H54 (cell line): ENCODE results near the gene RPRML.

Experiments
- DNase-seq: peaks from one replicate; pipeline ENCODE4 v3.0.0; 2011; ENCODE audit warnings: low spot score, mixed read lengths; ENCODE audit not compliant: insufficient read length
- FAIRE-seq: peaks from 3 replicates; lab custom pipeline; 2011; peaks lifted over from hg19 to GRCh38; lab: Jason Lieb, UNC
- POLR2A ChIP-seq: IDR thresholded peaks from 2 replicates; pipeline ENCODE4 v1.6.1; 2011; ENCODE audit warnings: low read depth, mild to moderate bottlenecking, low read length

Gene RPRML

DNA sequence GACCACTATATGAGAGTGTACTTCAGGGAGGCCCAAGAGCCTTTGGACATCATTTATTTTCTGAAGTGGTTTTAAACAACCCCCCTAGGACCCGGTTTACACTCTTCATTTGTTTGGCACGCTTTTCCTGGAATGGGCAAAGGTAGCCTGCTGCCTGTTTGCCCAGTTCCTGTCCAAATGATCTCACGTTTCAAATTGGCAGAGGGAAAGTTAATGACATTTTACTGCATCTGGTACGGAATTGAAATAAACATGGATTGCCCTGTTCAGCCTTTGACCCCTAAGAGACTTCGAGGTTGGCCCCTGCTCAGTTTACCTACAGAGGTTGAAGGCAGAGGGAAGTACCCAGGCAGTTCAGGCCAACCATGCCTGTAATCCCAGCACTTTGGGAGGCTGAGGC, 5.8 kb upstream of the RPRML start:
- no peak for DNase-seq
- FAIRE-seq = no peak
- TF ChIP-seq POLR2A = no peak

DNA sequence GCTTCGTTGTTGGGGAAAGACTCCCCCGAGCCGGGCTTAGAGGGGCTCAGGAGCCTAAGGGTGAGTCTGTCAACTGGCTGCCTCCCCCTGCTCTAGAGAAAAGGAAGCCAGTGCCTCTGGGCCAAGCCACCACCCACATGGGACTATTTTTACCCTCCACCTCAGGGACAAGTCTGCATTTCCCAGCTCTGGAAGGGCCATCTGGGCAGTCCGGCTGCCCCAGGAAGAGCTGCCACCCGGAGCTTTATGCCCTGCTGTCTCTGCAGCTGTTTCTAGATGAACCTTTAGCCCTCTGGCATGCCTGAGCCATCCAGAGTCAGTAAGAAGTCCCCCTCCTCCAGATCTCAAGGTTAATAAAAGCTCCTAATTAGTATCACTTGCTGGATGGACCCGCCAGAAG, 5.3 kb upstream of the RPRML start:
- TF ChIP-seq POLR2A = no peak
- FAIRE-seq (no peak), DNase-seq (no peak)

DNA sequence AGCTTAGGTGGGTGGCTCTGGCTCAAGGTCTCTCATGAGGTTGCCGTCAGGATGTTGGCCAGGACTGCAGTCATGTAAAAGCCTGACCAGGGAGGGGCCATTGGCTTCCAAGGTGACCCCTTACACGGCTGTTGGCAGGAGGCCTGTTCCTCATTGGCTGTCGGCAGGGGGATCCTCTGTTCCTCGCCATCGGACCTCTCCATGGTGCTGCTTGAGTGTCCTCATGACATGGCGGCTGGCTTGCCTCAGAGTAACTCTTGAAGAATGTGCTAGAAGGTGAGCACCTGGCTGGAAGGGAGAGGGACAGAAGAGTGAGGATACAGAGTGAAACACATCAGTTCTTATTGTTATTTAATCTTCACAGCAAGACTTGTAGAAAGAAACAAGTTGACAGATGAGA, 4.7 kb upstream of the RPRML start:
- TF ChIP-seq POLR2A = no peak
- FAIRE-seq (no peak), DNase-seq (no peak)

DNA sequence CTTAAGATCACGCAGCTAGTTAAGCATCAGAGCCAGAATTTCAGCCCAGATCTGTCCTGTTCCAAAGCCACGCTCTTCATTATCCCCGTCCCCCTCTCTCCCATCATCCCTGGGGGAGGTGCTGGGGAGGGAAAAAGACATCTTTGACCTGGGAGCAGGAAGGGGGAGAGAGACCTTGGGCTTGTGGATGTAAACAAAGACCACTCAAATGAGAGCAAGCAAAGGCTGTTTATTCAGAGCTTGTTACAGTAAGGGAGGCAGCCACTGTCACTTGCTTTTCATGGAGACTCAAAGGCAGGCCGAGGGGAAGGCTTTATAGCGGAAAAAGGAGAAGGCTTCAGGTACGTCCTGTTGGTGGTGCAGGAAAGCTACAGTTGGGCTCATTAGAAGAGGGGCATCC, 3.5 kb upstream of the RPRML start:
- no peak for TF ChIP-seq POLR2A
- FAIRE-seq = no peak
- DNase-seq = no peak

DNA sequence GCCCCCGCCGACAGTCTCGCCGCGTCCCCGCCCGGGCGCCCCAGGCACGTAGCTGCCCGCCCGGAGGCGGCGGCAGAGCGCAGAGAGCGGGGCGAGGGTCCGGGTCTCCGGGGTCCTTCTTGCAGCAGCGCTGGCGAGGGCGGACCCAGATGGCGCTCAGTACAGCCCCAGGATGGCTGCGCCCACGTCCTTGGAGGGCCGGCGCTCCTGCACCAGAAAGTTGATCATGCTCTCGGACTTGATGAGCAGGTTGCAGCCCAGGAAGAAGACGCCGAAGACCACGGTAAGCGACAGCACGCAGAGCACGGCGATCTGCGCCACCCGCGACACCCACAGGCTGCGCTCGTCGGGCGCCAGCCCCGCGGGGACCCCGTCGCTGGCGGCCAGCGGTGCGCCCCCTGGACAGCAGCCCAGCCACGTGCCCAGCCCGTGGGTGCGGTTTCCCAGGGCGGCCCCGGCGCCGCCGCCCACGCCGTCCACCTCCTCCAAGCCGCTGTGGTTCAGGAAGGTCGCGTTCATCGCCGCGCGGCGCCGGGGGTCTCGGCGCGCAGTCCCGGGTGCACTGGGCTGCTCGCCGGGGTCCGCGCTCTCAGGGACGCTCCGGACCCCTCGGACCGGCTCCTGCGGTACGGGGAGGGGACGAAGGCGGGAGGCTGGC, 435 bp downstream of the RPRML start:
- DNase-seq (no peak), FAIRE-seq (no peak)
- no peak; the same call in 1 of the 2 replicates for TF ChIP-seq POLR2A

DNA sequence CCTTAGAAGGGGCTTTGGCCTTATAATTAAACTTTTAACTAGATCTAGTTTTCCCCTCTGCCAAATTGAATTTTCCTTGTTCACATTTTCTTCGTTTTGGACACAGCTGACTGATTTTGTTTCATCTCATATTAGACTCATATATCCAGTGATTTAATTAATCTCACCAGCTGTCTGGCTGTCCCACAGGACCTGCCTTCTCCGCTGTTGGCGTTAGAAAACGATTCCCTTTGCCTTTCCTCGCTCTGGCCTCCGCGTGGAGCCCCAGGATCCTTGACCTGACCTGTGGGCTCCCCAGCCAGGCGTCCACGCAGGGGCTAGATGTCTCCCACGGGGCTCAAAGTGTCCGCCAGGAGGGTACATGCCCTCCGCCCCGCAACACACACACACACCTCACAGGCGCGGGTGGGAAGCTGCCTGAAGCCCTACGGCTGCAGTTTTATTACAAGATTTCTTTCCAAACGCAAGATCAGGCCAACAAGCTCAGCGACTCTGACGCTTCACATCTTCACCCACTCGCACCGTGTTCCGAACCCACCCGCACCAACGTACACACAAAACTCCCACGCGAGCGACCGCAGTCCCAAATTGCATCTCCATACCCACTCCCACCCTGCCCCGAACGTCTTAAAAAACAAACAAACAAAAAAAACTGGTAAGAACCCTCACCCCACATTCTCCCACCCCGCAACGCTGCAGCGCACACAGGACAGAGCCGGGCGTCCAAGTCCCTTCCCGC, 1.1 kb downstream of the RPRML start:
- TF ChIP-seq POLR2A = no peak
- DNase-seq = no peak
- FAIRE-seq = no peak

DNA sequence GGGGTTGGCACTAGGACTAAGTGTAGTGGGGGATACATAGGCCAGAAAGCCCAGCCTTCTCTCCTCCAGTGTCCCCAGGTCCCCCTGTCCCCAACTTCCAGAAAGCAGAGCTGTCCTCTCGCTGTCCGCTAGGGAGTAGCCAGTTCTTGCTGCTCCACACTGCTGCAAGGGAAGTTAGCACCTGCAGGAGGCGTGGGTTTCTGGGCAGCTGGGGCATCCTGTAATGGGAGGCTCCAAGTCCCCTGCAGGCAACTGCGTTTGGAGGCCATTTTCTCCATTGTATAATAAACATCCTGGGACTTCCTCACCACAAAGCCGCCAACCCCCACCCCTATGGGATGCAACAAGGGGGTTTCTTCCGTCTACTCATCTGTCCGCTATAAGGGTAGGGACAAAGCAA, 1.7 kb downstream of the RPRML start:
- FAIRE-seq = no peak

DNA sequence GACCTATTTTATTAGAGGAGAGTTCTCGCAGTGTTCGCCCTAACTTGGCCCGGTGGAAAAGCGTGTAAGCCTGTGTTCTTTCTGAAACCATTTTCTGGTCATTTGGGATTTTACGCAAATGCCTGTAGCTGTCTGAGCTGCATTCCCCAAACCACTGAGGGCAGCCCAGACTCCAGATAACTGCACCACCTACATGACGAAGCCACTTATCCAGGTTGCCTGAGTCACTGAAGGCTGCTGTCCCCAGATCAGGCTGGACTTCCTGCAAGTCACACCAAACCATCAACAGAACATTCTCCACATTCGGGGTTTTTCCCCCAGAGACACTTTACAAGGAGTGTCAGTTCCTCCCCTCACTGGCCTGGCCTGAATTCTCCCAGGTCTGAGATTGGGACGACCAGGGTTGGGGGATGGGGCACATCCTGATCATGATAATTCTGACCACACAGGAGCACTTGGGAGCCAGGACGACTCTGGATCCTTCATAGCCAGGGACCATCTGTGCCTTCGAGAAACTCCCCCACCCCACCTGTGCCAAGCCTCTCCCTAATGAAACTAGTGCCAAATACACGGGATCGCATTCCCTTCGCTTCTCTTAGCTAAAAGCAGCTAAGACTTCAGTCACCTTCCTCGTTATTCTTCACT, 2.3 kb downstream of the RPRML start:
- no peak for DNase-seq
- no peak for FAIRE-seq
- no peak for TF ChIP-seq POLR2A

More for the DNA sequence above, 1.7 kb downstream of the RPRML start:
- no peak for TF ChIP-seq POLR2A
- DNase-seq = peak; percentile 43

DNA sequence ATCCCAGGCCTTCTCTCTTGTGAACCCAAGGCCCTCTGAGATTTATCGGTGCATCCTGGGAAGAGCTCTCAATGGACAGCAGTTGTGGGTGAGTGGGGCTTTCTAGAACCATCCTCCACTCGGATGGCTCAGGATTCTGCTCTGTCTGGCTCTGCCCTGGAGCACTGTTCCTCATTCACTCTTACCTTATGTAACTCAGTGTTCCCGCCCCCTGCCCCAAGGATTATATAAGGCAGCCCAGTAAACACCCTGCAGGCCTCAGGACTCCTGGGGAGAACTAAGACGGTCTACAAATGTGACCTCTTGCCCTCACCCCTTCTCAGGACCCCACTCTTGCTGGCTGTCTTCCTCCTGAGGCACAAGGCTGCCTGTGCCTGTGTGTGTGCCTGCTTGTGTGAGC, 3.8 kb downstream of the RPRML start:
- no peak for FAIRE-seq
- TF ChIP-seq POLR2A = no peak

DNA sequence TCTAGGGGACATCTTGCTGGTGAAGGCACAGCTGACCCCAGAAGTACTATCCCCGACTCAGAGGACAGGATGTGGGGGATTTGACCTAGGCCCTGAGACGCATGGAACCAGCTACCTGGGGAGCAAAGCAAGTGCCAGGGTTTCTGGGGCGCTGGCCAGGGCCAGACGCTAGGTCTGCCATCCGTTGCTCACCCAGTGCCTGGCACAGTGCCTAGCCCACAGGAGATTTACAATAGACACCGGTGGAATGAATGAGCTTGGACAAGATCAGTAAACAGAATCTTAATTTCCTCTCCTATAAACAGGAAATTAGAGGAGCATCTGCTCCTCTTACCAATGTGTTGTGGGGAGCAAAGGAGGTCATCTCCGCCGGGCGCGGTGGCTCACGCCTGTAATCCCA, 5.0 kb downstream of the RPRML start:
- DNase-seq = no peak
- FAIRE-seq = no peak
- no peak for TF ChIP-seq POLR2A

More for the DNA sequence above, 3.8 kb downstream of the RPRML start:
- no peak for DNase-seq

DNA sequence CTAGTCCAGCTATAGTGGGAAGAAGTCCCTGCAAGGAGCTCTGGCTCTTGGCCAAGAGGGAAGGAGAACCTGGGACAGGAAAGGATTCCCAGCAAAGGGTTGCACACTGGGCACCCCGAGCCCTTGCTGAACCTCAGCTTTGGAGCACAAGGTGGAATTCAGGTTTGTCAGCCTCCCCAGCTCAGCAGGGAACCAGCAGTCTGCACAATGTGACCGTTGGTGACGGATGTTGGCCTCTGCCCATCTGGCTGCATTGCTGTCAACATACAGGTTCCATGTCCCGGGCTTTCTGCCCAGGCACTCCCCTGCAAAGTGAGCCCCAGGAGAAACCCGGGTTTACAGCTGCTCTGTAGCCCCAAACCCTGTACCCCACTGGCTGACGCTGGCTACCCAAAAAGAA, 6.7 kb downstream of the RPRML start:
- DNase-seq = no peak
- FAIRE-seq = no peak
- no peak for TF ChIP-seq POLR2A

DNA sequence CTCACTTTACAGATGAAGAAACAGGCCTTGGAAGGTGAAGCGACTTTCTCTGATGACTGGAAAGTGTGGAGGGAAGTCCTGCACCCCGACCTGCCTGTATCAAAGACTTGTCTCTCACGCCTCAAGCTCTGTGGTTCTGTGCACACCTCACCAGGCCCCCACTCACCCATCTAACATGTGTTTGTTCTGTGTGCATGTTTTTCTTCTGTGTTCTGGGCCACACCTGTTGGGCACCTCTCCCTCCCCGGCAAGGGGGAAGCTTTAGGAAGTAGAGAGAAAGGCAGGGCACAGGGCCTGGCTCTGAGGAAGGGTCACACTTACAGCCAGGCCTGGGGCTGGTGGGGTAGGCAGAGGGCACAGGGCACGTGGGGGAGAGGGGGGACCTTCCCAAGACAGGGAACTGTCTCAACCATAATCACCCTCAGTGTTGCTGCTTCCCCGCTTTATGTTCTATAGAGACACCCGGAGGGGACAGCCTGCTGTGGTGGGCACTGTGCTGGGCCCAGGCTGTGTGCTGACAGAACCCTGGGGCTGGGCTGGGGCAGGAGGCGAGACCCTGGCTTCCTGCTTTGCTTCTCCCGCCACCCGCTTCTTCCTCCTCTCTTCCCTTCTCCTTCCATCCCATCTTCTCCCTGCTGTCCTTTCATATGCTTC, 7.3 kb downstream of the RPRML start:
- FAIRE-seq (no peak), DNase-seq (no peak)
- no peak for TF ChIP-seq POLR2A

DNA sequence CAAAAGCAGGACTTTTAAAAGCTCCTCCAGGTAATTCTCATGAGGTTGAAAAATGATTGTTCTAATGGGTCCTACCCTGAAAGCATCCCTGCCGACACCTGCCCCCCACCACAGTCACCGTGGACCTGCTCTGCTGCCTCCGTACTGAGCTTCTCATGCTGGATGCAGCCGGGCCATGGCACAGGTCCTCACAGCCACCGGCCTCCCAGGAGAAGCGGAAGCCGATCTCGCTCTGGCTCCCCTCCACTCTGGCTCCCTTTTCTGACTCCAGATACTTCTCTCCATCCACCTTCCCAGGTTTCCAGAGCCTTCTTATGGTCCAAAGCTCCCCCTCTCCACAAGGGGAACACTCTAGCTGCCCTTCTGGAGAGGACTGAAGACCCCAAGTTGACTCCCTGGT, 10.2 kb downstream of the RPRML start:
- no peak for DNase-seq
- TF ChIP-seq POLR2A = no peak
- no peak for FAIRE-seq
